LNCaP clone FGC (cell line): Measurements from ENCODE around the gene PDIA2.

ENCODE experiments used
- DNase-seq: peaks from one replicate; pipeline ENCODE4 v3.0.0-alpha.2; 2011; ENCODE audit warnings: low read depth
- H3K4me3 ChIP-seq: 2 replicates; pipeline ENCODE4 v1.5.1; 2011; ENCODE audit warnings: mild to moderate bottlenecking, low read depth, low read length, control low read depth
- TF ChIP-seq, protein P1 (sequence below): IDR thresholded peaks from 2 replicates; pipeline ENCODE4 v1.5.1; 2012; ENCODE audit warnings: mild to moderate bottlenecking; ENCODE audit not compliant: control insufficient read depth, insufficient read depth; ENCODE audit errors: extremely low read depth

PDIA2 gene

GRCh38 chr16:283033-283805 is at the start of gene PDIA2:
Gene PDIA2 (plus strand): TSS chr16:283164. CDS start chr16:283170, 6 bp downstream.
- no peak for DNase-seq
- no peak within 1 kb of the TSS for H3K4me3 ChIP-seq
- TF ChIP-seq, protein P1, sequence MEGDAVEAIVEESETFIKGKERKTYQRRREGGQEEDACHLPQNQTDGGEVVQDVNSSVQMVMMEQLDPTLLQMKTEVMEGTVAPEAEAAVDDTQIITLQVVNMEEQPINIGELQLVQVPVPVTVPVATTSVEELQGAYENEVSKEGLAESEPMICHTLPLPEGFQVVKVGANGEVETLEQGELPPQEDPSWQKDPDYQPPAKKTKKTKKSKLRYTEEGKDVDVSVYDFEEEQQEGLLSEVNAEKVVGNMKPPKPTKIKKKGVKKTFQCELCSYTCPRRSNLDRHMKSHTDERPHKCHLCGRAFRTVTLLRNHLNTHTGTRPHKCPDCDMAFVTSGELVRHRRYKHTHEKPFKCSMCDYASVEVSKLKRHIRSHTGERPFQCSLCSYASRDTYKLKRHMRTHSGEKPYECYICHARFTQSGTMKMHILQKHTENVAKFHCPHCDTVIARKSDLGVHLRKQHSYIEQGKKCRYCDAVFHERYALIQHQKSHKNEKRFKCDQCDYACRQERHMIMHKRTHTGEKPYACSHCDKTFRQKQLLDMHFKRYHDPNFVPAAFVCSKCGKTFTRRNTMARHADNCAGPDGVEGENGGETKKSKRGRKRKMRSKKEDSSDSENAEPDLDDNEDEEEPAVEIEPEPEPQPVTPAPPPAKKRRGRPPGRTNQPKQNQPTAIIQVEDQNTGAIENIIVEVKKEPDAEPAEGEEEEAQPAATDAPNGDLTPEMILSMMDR: no peak

DNA sequence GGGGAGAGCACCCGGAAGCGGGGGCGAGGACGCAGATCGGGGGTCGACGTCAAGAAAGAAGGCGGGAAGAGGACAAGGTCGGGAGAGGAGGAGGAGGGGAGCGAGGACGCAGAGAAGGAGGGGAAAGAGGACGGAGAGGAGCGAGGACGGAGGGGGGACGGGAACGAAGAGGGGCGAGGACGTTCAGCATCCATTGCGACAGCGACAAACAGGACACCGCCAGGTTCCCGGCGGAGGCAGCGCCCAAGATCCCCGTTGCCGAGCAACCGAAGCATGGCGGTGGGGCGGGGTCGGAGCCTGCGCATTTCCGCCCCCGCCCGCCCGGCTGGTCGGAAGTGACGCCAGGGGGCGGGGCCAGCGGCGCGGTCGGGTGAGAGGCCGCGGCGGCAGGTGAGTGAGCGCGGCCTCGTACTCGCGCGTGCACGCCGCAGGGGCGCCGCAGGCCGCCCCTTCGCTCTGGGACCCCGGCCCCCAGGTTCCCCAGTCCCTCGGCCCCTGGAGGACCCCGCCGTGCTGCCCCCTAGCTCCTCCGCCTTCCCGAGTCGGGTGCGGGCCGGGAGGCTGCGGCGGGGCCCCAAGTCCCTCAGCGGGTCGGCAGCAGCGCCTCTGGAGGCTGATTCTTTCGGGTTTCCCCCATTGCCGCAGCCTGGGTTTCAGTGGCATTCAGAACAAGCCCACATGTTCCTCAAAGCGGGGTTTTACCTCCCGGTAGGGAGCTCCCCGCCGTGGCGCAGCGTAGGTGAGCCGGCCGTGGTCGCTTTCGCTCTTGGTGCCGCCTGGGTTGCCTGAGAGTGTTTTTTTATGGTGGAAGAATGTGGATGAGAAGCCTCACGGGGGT is 48.3 kb upstream of the PDIA2 start, which contains the start of gene FAM234A:
FAM234A (plus strand) TSS at position 354 of the 838 bp plus-strand sequence. CDS start 19,593 bp downstream, outside the sequence.
- H3K4me3 ChIP-seq: peak within 1 kb of the TSS; percentile 87
- peak; percentile 62 for DNase-seq
- TF ChIP-seq, protein P1: peak; percentile 35

DNA sequence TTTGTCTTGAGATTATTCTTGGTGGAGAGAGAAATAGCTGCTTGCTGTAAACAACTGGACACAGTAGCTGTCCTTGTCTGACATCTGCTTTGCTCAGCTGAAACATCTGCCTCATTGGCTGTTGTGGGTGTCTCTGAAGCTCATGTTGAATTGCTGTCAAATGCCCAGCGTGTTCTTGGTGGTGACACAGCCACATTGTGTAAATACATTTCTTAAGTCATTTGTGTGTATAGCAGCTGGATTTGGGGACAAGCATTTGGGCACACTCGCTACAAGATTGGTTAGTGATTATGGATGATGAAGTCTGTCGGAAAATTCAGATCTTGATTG is 43.1 kb upstream of the PDIA2 start:
- no peak overlapping the region for H3K4me3 ChIP-seq
- TF ChIP-seq, protein P1: no peak
- no peak for DNase-seq

DNA sequence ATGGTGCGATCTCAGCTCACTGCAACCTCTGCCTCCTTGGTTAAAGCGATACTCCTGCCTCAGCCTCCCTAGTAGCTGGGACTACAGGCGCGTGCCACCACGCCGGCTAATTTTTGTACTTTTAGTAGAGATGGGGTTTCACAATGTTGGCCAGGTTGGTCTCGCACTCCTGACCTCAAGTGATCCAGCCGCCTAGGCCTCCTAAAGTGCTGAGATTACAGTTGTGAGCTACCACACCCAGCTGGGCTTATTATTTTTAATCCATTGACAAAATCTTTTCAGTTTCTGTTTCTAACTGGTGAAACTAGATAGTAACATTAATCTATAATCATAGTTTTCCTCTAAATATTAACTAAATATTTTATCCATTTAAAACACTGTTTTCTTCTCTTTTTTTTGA is 42.4 kb upstream of the PDIA2 start:
- TF ChIP-seq, protein P1: no peak
- no peak overlapping the region for H3K4me3 ChIP-seq
- no peak for DNase-seq

DNA sequence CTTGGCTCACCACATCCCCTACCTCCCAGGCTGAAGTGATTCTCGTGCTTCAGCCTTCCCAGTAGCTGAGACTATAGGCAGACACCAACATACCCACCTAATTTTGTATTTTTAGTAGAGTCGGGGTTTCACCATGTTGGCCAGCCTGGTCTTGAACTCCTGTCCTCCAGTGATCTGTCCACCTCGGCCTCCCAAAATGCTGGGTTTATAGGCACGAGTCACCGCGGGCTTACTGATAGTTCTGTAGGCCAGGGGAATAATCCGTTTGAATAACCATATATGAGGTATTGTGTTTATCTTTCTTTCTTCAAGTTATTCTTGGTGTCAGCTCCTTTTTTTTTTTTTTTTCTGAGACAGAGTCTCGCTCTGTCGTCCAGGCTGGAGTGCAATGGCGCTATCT is 40.7 kb upstream of the PDIA2 start:
- DNase-seq: no peak
- H3K4me3 ChIP-seq: no peak overlapping the region
- TF ChIP-seq, protein P1: no peak

DNA sequence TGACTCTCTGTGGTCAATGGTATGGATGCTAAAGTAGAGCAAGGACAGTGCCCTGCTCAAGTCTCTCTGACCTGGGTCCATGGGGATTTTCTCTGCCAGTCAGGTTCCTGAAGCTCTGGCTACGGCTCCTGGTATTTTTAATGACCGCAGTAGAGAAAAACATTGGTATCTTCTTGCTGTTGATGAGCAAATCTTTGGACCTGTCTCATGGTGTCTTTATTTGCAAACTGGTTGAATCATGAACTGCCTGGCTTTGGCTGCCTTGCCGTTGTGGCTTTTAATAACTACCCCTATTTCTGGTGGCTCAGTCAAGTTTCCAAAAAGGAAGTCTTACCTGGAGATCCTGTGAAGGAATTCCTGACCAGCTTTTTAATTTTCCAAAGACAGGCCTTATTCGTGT is 39.6 kb upstream of the PDIA2 start:
- TF ChIP-seq, protein P1: no peak
- no peak for DNase-seq
- H3K4me3 ChIP-seq: no peak overlapping the region
